Osteoblast (primary cell): ENCODE results near the gene GTPBP1. TPM values are rescaled to one million over a fixed set of nuclear protein-coding genes. Genes with fewer than 3 reads are reported as not detected.
A peak's percentile ranks its signal among the peaks of the same experiment; 100 is the strongest.

Experiments used
- DNase-seq: peaks from one replicate; pipeline ENCODE4 v3.0.0; 2011; ENCODE audit warnings: low spot score, mixed read lengths; ENCODE audit not compliant: insufficient read length; ENCODE audit errors: missing footprints
- H2AFZ ChIP-seq: 2 replicates; pipeline ENCODE4 v1.6.0; 2011; ENCODE audit warnings: mild to moderate bottlenecking, low read length
- H3K27ac ChIP-seq: 2 replicates; pipeline ENCODE4 v1.5.1; 2011; ENCODE audit warnings: mild to moderate bottlenecking, low read depth, low read length, moderate library complexity
- H3K27me3 ChIP-seq: 2 replicates; pipeline ENCODE4 v1.6.0; 2012; ENCODE audit warnings: mild to moderate bottlenecking, control low read depth, inconsistent platforms, low read length, moderate library complexity; ENCODE audit not compliant: insufficient read depth
- H3K36me3 ChIP-seq: 2 replicates; pipeline ENCODE4 v1.5.1; 2011; ENCODE audit warnings: mild to moderate bottlenecking, low read length, control low read depth, moderate library complexity; ENCODE audit not compliant: insufficient read depth
- H3K4me1 ChIP-seq: 2 replicates; pipeline ENCODE4 v1.5.1; 2011; ENCODE audit warnings: mild to moderate bottlenecking, low read length, control low read depth, moderate library complexity; ENCODE audit not compliant: insufficient read depth
- H3K4me2 ChIP-seq: 2 replicates; pipeline ENCODE4 v1.6.0; 2011; ENCODE audit warnings: mild to moderate bottlenecking, low read length; ENCODE audit not compliant: insufficient read depth
- H3K4me3 ChIP-seq: fragments of 200-600 bp; sonication (generic); 3 replicates; pipeline ENCODE4 v1.5.1; 2012; ENCODE audit warnings: mild to moderate bottlenecking, low read length, inconsistent platforms; ENCODE audit not compliant: insufficient read depth
- H3K79me2 ChIP-seq: 2 replicates; pipeline ENCODE4 v1.6.0; 2012; ENCODE audit warnings: mild to moderate bottlenecking, low read length, control low read depth, inconsistent platforms; ENCODE audit not compliant: insufficient read depth
- H3K9me3 ChIP-seq: 2 replicates; pipeline ENCODE4 v1.5.1; 2011; ENCODE audit warnings: low read depth, low read length, control low read depth
- H4K20me1 ChIP-seq: 2 replicates; pipeline ENCODE4 v1.6.0; 2012; ENCODE audit warnings: mild to moderate bottlenecking, low read length, control low read depth; ENCODE audit not compliant: insufficient read depth
- total RNA-seq: library from RNA; depleted of rRNA; stranded (reverse); fragments of >200 nt; gene quantifications from 2 replicates; pipeline ENCODE4 v1.2.3, GENCODE V29; 2012
- TF ChIP-seq, protein P1 (sequence below): IDR thresholded peaks from 2 replicates; pipeline ENCODE4 v1.5.1; 2011; ENCODE audit warnings: mild to moderate bottlenecking, low read depth, low read length, moderate library complexity; ENCODE audit errors: extremely low read depth

GTPBP1 gene
- total RNA-seq, 1 donor = 34.7 TPM

DNA sequence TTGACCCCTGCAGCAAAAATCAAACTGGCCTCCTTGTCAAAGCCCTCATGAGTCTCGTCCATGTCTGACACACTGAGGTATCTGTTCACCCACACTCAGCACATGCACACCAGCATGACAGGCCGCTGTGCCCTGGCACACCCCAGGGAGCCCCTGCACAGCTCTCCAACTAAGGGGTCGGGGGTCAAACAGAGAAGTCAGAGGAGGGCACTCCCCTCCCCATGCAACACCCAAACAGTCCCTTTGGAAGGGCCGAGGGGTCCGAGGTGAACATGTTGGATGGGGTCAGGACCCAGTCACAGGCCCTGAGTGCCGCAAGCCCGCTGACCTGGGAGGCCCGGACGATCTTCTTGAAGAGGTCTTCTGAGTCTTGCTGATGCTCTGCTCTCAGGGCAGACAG, 35.4 kb downstream of the GTPBP1 start:
- H3K4me3 ChIP-seq = no peak overlapping the region
- no peaks in the 10 kb centered on the region for H3K79me2 ChIP-seq
- H3K36me3 ChIP-seq = peaks cover 84% of the 10 kb centered on the region
- no peaks in the 10 kb centered on the region for H3K4me1 ChIP-seq
- no peak overlapping the region for H3K27ac ChIP-seq
- TF ChIP-seq, protein P1, sequence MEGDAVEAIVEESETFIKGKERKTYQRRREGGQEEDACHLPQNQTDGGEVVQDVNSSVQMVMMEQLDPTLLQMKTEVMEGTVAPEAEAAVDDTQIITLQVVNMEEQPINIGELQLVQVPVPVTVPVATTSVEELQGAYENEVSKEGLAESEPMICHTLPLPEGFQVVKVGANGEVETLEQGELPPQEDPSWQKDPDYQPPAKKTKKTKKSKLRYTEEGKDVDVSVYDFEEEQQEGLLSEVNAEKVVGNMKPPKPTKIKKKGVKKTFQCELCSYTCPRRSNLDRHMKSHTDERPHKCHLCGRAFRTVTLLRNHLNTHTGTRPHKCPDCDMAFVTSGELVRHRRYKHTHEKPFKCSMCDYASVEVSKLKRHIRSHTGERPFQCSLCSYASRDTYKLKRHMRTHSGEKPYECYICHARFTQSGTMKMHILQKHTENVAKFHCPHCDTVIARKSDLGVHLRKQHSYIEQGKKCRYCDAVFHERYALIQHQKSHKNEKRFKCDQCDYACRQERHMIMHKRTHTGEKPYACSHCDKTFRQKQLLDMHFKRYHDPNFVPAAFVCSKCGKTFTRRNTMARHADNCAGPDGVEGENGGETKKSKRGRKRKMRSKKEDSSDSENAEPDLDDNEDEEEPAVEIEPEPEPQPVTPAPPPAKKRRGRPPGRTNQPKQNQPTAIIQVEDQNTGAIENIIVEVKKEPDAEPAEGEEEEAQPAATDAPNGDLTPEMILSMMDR = no peak
- no peak overlapping the region for H2AFZ ChIP-seq
- DNase-seq = no peak
- no peaks in the 10 kb centered on the region for H3K9me3 ChIP-seq
- peaks cover 3% of the 10 kb centered on the region for H4K20me1 ChIP-seq
- H3K4me2 ChIP-seq = no peak overlapping the region
- no peaks in the 10 kb centered on the region for H3K27me3 ChIP-seq

GRCh38 chr22:38741576-38741975, 35.8 kb downstream of the GTPBP1 start:
- Histone ChIP-seq H3K79me2 (no peaks in the 10 kb centered on the region), H3K4me1 (no peaks in the 10 kb centered on the region), H3K36me3 (peaks cover 84% of the 10 kb centered on the region), H3K27ac (no peak overlapping the region), H3K9me3 (no peaks in the 10 kb centered on the region), H3K27me3 (no peaks in the 10 kb centered on the region), H4K20me1 (peaks cover 3% of the 10 kb centered on the region), H2AFZ (no peak overlapping the region), H3K4me3 (no peak overlapping the region), H3K4me2 (no peak overlapping the region)
- TF ChIP-seq, protein P1 = no peak
- peak; percentile 53 for DNase-seq

DNA sequence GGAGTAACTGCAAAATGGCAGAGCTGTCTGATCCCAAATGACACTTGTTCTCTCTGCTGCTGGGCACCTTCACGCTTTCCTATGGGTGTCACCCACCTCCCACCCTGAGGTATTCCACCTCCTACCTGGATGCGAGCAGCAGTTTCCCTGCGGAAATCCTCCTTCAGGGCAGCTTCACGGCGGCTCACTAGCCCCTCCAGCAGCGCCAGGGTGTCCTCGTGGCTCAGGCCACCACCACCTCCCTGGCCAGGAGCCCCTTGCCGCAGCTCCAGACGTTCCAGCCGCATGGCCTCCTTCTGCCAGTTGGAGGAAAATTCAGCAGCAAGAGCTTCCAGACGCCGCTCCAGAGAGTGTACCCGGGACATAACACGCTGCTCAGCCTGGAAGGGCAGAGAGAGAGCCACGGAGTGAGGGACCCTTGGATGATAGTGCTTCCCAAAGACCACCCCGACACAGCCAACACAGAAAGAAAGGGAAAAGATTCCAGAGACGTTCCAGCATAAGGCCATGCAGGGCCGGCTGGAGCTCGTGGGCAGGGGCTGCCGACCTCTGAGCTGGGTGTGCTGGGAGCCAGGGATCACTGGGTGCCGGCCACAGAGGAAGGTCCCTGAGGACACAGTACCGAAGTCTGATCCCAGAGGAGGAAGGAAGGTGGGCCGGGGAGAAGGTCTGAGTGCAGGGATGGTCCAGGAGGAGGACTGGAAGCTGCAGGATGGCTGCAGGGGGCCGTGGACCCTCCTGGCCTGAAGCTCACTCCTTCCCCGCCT, 36.6 kb downstream of the GTPBP1 start:
- no peak overlapping the region for H3K27ac ChIP-seq
- peaks cover 3% of the 10 kb centered on the region for H4K20me1 ChIP-seq
- peak; percentile 80 for DNase-seq
- TF ChIP-seq, protein P1 = no peak
- no peaks in the 10 kb centered on the region for H3K4me1 ChIP-seq
- peaks cover 80% of the 10 kb centered on the region for H3K36me3 ChIP-seq
- H3K27me3 ChIP-seq = no peaks in the 10 kb centered on the region
- H3K4me2 ChIP-seq = no peak overlapping the region
- no peaks in the 10 kb centered on the region for H3K79me2 ChIP-seq
- H3K4me3 ChIP-seq = no peak overlapping the region
- no peaks in the 10 kb centered on the region for H3K9me3 ChIP-seq
- H2AFZ ChIP-seq = no peak overlapping the region

GRCh38 chr22:38744981-38745380, 39.2 kb downstream of the GTPBP1 start:
- Histone ChIP-seq H3K4me3 (no peak overlapping the region), H3K27me3 (no peaks in the 10 kb centered on the region), H3K27ac (no peak overlapping the region), H4K20me1 (no peaks in the 10 kb centered on the region), H3K79me2 (no peaks in the 10 kb centered on the region), H3K4me2 (no peak overlapping the region), H3K4me1 (no peaks in the 10 kb centered on the region), H2AFZ (no peak overlapping the region), H3K9me3 (no peaks in the 10 kb centered on the region), H3K36me3 (peaks cover 75% of the 10 kb centered on the region)
- peak; percentile 19 for DNase-seq
- TF ChIP-seq, protein P1 = no peak
